Measurements from ENCODE around the gene PLCB4.

- TF ChIP-seq POLR2AphosphoS5 (IDR thresholded peaks at IDR 0.05; ENCODE audit: borderline replicate concordance, low read depth, low read length) = no peak
- TF ChIP-seq EZH2 (IDR thresholded peaks at IDR 0.05) = no peak
Observed at GRCh38 chr20:9040863-9041524, 27.9 kb upstream of the PLCB4 start.
